Prostate gland (tissue), 2 donors: ENCODE data around the gene RRP1B.

Experiments
- CTCF ChIP-seq, 4 experiments: fragments of 200-600 bp in 2 of 4; fragments of 450-650 bp in 2 of 4; sonication (generic) in 2 of 4; IDR thresholded peaks; 1 replicate in 3 of 4; 2 replicates in 1 of 4; pipeline ENCODE4 v1.5.1; 2016 to 2019; ENCODE audit warnings: antibody characterized with exemption in 4 of 4, mild to moderate bottlenecking in 2 of 4, moderate library complexity in 2 of 4
- POLR2AphosphoS5 ChIP-seq: sonication (generic); formaldehyde crosslinking; IDR thresholded peaks from one replicate; pipeline ENCODE4 v1.6.1; 2017; ENCODE audit warnings: antibody characterized with exemption

DNA sequence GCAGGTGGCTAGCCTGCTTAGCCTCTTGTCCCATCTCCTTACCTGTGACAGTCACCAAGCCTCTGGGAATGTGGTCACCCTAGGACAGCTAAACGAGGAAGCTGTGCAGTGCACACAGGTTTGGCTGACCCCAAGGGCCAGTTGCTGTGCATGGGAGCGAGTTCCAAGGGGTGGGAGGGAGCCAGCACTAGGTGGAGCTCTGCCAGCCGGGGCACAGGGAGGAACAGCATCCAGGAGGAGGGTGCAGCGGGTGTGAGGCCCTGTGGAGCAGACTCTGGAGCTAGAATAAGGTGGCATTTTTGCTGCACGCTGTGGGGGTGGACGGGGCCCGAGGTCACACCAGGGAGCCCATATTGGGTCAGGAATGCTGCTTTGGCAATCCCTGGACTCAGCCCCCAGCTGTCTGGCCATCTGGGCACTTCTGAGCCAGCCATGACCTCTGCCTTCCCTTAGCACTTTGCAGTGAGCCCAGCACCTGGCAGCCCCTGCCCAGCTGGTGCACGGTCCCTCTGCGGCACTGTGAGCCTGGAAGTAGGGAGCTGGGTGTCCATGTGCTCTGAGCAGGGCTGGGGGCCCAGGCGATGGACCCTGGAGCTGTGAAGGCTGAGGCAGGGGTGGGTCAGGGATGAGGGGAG, 68.3 kb downstream of the RRP1B start:
- TF ChIP-seq CTCF (IDR thresholded peaks at IDR 0.05) (no peak), POLR2AphosphoS5 (no peak)
